Trophoblast cell (in vitro differentiated cells and primary cell): ENCODE measurements around the gene GLP1R. TPM values are rescaled to one million over a fixed set of nuclear protein-coding genes. Genes with fewer than 3 reads are reported as not detected.

ENCODE experiments used
- DNase-seq, 2 donors: peaks; one replicate each; pipeline ENCODE4 v3.0.0-alpha.2; 2016
- H2AFZ ChIP-seq: 2 replicates; pipeline ENCODE4 v1.6.1; 2013; ENCODE audit warnings: low read length, moderate library complexity, mild to moderate bottlenecking; ENCODE audit not compliant: insufficient read depth, poor library complexity
- H2AK5ac ChIP-seq: 2 replicates; pipeline ENCODE4 v1.6.1; 2013; ENCODE audit warnings: mild to moderate bottlenecking, low read length
- H2BK120ac ChIP-seq: 2 replicates; pipeline ENCODE4 v1.6.1; 2013; ENCODE audit warnings: low read length, mild to moderate bottlenecking, moderate library complexity; ENCODE audit not compliant: insufficient read depth, poor library complexity
- H2BK12ac ChIP-seq: 2 replicates; pipeline ENCODE4 v1.6.1; 2013; ENCODE audit warnings: mild to moderate bottlenecking, low read length, moderate library complexity
- H2BK5ac ChIP-seq: 2 replicates; pipeline ENCODE4 v1.6.1; 2013; ENCODE audit warnings: low read length, low read depth, moderate library complexity, mild to moderate bottlenecking; ENCODE audit not compliant: poor library complexity
- H3K14ac ChIP-seq: 2 replicates; pipeline ENCODE4 v1.6.1; 2013; ENCODE audit warnings: mild to moderate bottlenecking, low read length
- H3K18ac ChIP-seq: 2 replicates; pipeline ENCODE4 v1.6.1; 2013; ENCODE audit warnings: mild to moderate bottlenecking, low read length
- H3K23ac ChIP-seq: 2 replicates; pipeline ENCODE4 v1.6.1; 2013; ENCODE audit warnings: low read length
- H3K27ac ChIP-seq: 2 replicates; pipeline ENCODE4 v1.5.1; 2013; ENCODE audit warnings: low read depth, mild to moderate bottlenecking, inconsistent platforms, low read length, moderate library complexity
- H3K27me3 ChIP-seq: 2 replicates; pipeline ENCODE4 v1.6.1; 2013; ENCODE audit warnings: inconsistent platforms, mild to moderate bottlenecking, low read length, moderate library complexity; ENCODE audit not compliant: insufficient read depth
- H3K36me3 ChIP-seq, 2 experiments: 1 replicate in 1 of 2; 2 replicates in 1 of 2; pipeline ENCODE4 v1.6.1; 2013; ENCODE audit warnings: low read length in 2 of 2, mild to moderate bottlenecking in 2 of 2, moderate library complexity in 1 of 2; ENCODE audit not compliant: insufficient read depth in 2 of 2, control insufficient read depth in 1 of 2
- H3K4ac ChIP-seq: 2 replicates; pipeline ENCODE4 v1.6.1; 2013; ENCODE audit warnings: low read depth, mild to moderate bottlenecking, low read length, moderate library complexity
- H3K4me1 ChIP-seq, 2 experiments: 1 replicate in 1 of 2; 2 replicates in 1 of 2; pipeline ENCODE4 v1.6.1; 2013; ENCODE audit warnings: low read length in 2 of 2, mild to moderate bottlenecking in 2 of 2, moderate library complexity in 1 of 2; ENCODE audit not compliant: insufficient read depth in 2 of 2, control insufficient read depth in 1 of 2
- H3K4me2 ChIP-seq: 2 replicates; pipeline ENCODE4 v1.6.1; 2013; ENCODE audit warnings: inconsistent platforms, mild to moderate bottlenecking, low read length, moderate library complexity
- H3K4me3 ChIP-seq: 2 replicates; pipeline ENCODE4 v1.5.1; 2013; ENCODE audit warnings: mild to moderate bottlenecking, low read depth, low read length, inconsistent platforms
- H3K79me1 ChIP-seq: one replicate; pipeline ENCODE4 v1.6.1; 2013; ENCODE audit warnings: low read length
- H3K79me2 ChIP-seq: 2 replicates; pipeline ENCODE4 v1.6.1; 2013; ENCODE audit warnings: low read length, mild to moderate bottlenecking; ENCODE audit not compliant: control insufficient read depth, insufficient read depth, poor library complexity
- H3K9ac ChIP-seq: 2 replicates; pipeline ENCODE4 v1.6.1; 2013; ENCODE audit warnings: mild to moderate bottlenecking, low read length
- H3K9me3 ChIP-seq: 2 replicates; pipeline ENCODE4 v1.6.1; 2013; ENCODE audit warnings: low read depth, mild to moderate bottlenecking, control low read depth, inconsistent platforms, low read length; ENCODE audit not compliant: insufficient read depth
- H4K12ac ChIP-seq: 2 replicates; pipeline ENCODE4 v1.6.1; 2013; ENCODE audit warnings: low read depth, mild to moderate bottlenecking, low read length, moderate library complexity
- H4K8ac ChIP-seq: 2 replicates; pipeline ENCODE4 v1.6.1; 2013; ENCODE audit warnings: low read depth, mild to moderate bottlenecking, low read length, moderate library complexity
- H4K91ac ChIP-seq: one replicate; pipeline ENCODE4 v1.6.1; 2013; ENCODE audit warnings: low read depth, mild to moderate bottlenecking, low read length, moderate library complexity
- WGBS: extraction: QIAGEN DNeasy Blood & Tissue Kit; methylation state at CpG from one replicate; pipeline ENCODE4 v1.1.7; 2013; ENCODE audit warnings: missing lambda C conversion rate; ENCODE audit not compliant: insufficient read length, insufficient coverage; ENCODE audit errors: extremely low coverage; 5-methylcytosine and 5-hydroxymethylcytosine counted together
- polyA plus RNA-seq: library from polyadenylated mRNA; stranded (reverse); fragments of 200-250 nt; gene quantifications from 2 replicates; pipeline ENCODE4 v1.2.3, GENCODE V29; 2013

Gene GLP1R
- polyA plus RNA-seq: not detected in 2 replicates

GRCh38 chr6:39048481-39049399 lies at the start of gene GLP1R:
Gene GLP1R (plus strand): TSS chr6:39048781. CDS start chr6:39048841, 60 bp downstream.
- Histone ChIP-seq H3K4me1 (peaks cover 7 to 8% of the 10 kb centered on the region in 2 experiments), H3K79me1 (no peaks in the 10 kb centered on the region), H3K4me3 (no peak within 1 kb of the TSS), H2BK5ac (no peak within 1 kb of the TSS), H3K36me3 (no peaks in the 10 kb centered on the region), H3K27ac (no peak within 1 kb of the TSS), H4K12ac (no peak within 1 kb of the TSS), H3K14ac (no peak within 1 kb of the TSS), H2BK120ac (no peak within 1 kb of the TSS), H2AFZ (no peak within 1 kb of the TSS), H3K4ac (no peak within 1 kb of the TSS), H2AK5ac (no peak within 1 kb of the TSS), H2BK12ac (no peak within 1 kb of the TSS), H3K23ac (no peak within 1 kb of the TSS), H3K4me2 (peak within 1 kb of the TSS; percentile 60), H4K91ac (no peak within 1 kb of the TSS), H4K8ac (no peak within 1 kb of the TSS), H3K9me3 (no peaks in the 10 kb centered on the region), H3K18ac (no peak within 1 kb of the TSS), H3K27me3 (peaks cover 29% of the 10 kb centered on the region), H3K79me2 (no peaks in the 10 kb centered on the region), H3K9ac (no peak within 1 kb of the TSS)
- no peak for DNase-seq
- no CpG with 5 or more reads among the region's 74 CpGs for WGBS

- no peak overlapping the region for H2BK120ac ChIP-seq
- H3K36me3 ChIP-seq: no peaks in the 10 kb centered on the region
- no peak overlapping the region for H3K14ac ChIP-seq
- H2BK12ac ChIP-seq: no peak overlapping the region
- H3K9me3 ChIP-seq: no peaks in the 10 kb centered on the region
- H3K4ac ChIP-seq: no peak overlapping the region
- no peaks in the 10 kb centered on the region for H3K4me1 ChIP-seq
- WGBS: no CpG with 5 or more reads among the region's 3 CpGs
- H4K91ac ChIP-seq: no peak overlapping the region
- no peak overlapping the region for H3K27ac ChIP-seq
- no peak overlapping the region for H2BK5ac ChIP-seq
- H3K4me3 ChIP-seq: no peak overlapping the region
- H3K27me3 ChIP-seq: no peaks in the 10 kb centered on the region
- no peak overlapping the region for H3K23ac ChIP-seq
- no peak overlapping the region for H3K4me2 ChIP-seq
- H3K9ac ChIP-seq: no peak overlapping the region
- no peaks in the 10 kb centered on the region for H3K79me1 ChIP-seq
- H4K12ac ChIP-seq: no peak overlapping the region
- H4K8ac ChIP-seq: no peak overlapping the region
- H2AK5ac ChIP-seq: no peak overlapping the region
- no peak for DNase-seq
- H2AFZ ChIP-seq: no peak overlapping the region
- no peaks in the 10 kb centered on the region for H3K79me2 ChIP-seq
- no peak overlapping the region for H3K18ac ChIP-seq
Observed at GRCh38 chr6:39003072-39003471, 45.5 kb upstream of the GLP1R start.

GRCh38 chr6:39003492-39003891 lies 45.1 kb upstream of the GLP1R start:
- Histone ChIP-seq H3K9me3 (no peaks in the 10 kb centered on the region), H4K8ac (no peak overlapping the region), H3K36me3 (no peaks in the 10 kb centered on the region), H4K12ac (no peak overlapping the region), H4K91ac (no peak overlapping the region), H3K23ac (no peak overlapping the region), H3K4me1 (no peaks in the 10 kb centered on the region), H3K4me3 (no peak overlapping the region), H3K79me2 (no peaks in the 10 kb centered on the region), H3K9ac (no peak overlapping the region), H3K27me3 (no peaks in the 10 kb centered on the region), H3K4me2 (no peak overlapping the region), H3K14ac (no peak overlapping the region), H2BK120ac (no peak overlapping the region), H3K18ac (no peak overlapping the region), H3K27ac (no peak overlapping the region), H2AK5ac (no peak overlapping the region), H2AFZ (no peak overlapping the region), H2BK12ac (no peak overlapping the region), H3K79me1 (no peaks in the 10 kb centered on the region), H3K4ac (no peak overlapping the region), H2BK5ac (no peak overlapping the region)
- DNase-seq: no peak
- no CpG with 5 or more reads among the region's 1 CpG for WGBS

GRCh38 chr6:39004801-39005200 lies 43.8 kb upstream of the GLP1R start:
- H3K4ac ChIP-seq: no peak overlapping the region
- no peak overlapping the region for H2AFZ ChIP-seq
- H3K4me1 ChIP-seq: no peaks in the 10 kb centered on the region
- H4K91ac ChIP-seq: no peak overlapping the region
- H3K9me3 ChIP-seq: no peaks in the 10 kb centered on the region
- no peak overlapping the region for H3K18ac ChIP-seq
- no CpG with 5 or more reads among the region's 2 CpGs for whole genome bisulfite sequencing
- H3K79me1 ChIP-seq: no peaks in the 10 kb centered on the region
- no peak overlapping the region for H2BK120ac ChIP-seq
- H3K4me2 ChIP-seq: no peak overlapping the region
- H2BK5ac ChIP-seq: no peak overlapping the region
- no peaks in the 10 kb centered on the region for H3K36me3 ChIP-seq
- no peak overlapping the region for H2AK5ac ChIP-seq
- no peak overlapping the region for H4K8ac ChIP-seq
- no peak overlapping the region for H3K14ac ChIP-seq
- H3K27me3 ChIP-seq: no peaks in the 10 kb centered on the region
- no peak overlapping the region for H4K12ac ChIP-seq
- H2BK12ac ChIP-seq: no peak overlapping the region
- no peak overlapping the region for H3K27ac ChIP-seq
- H3K23ac ChIP-seq: no peak overlapping the region
- no peaks in the 10 kb centered on the region for H3K79me2 ChIP-seq
- H3K4me3 ChIP-seq: no peak overlapping the region
- no peak overlapping the region for H3K9ac ChIP-seq
- no peak for DNase-seq
